GM12801 (cell line): Measurements from ENCODE around the gene ZCCHC14.

ENCODE experiments used
- TF ChIP-seq, protein P1 (sequence below): IDR thresholded peaks from one replicate; pipeline ENCODE4 v1.5.1; 2011; ENCODE audit warnings: control low read depth; ENCODE audit not compliant: insufficient read length; ENCODE audit errors: extremely low read depth

ZCCHC14 gene

DNA sequence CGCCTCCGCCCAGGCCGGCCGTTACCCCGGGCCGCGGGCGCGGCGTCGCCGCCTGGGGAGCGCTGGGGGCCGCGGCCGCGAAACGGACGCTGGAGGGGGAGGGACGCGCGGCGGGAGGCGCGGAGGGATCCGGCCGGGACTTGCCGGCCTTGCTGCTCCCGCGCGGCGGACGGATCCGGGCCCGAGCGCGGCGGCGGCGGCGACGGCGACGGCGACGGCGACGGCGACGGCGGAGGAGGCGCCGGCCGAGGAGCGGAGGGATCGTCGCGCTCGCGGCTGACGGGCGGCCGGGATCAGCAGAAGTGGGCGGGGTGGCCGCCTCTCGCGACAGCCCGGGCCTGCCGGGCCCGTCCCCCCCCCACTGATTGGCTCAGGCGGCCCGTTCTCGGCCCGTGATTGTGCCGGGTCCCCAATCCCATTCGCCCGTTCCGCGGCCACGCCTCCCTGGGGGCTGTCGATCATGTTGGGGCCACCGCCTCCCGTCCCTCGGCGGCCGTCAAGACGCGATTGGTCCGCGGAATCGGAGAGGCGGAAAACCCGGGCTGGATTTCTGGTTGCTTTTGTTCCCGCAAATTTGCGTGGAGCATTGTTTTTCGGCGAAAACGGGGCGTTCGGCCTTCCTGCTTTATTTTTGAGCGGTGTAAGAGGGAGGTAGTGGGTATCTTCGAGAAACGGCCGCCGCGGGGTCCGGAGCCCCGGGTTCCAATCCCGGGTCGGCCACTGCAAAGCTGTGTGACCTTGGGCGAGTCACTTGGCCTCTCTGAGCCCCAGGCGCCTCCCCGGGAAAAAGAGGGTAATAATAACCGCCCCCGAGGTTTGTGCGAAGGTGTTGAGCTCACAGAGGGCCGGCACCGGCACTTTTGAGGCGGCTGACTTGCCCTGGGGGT lies at the start of gene ZCCHC14:
Gene ZCCHC14 (minus strand): TSS at position 304 of the 887 bp plus-strand sequence. CDS start 786 bp downstream, outside the sequence.
- TF ChIP-seq, protein P1, sequence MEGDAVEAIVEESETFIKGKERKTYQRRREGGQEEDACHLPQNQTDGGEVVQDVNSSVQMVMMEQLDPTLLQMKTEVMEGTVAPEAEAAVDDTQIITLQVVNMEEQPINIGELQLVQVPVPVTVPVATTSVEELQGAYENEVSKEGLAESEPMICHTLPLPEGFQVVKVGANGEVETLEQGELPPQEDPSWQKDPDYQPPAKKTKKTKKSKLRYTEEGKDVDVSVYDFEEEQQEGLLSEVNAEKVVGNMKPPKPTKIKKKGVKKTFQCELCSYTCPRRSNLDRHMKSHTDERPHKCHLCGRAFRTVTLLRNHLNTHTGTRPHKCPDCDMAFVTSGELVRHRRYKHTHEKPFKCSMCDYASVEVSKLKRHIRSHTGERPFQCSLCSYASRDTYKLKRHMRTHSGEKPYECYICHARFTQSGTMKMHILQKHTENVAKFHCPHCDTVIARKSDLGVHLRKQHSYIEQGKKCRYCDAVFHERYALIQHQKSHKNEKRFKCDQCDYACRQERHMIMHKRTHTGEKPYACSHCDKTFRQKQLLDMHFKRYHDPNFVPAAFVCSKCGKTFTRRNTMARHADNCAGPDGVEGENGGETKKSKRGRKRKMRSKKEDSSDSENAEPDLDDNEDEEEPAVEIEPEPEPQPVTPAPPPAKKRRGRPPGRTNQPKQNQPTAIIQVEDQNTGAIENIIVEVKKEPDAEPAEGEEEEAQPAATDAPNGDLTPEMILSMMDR, result no peak

DNA sequence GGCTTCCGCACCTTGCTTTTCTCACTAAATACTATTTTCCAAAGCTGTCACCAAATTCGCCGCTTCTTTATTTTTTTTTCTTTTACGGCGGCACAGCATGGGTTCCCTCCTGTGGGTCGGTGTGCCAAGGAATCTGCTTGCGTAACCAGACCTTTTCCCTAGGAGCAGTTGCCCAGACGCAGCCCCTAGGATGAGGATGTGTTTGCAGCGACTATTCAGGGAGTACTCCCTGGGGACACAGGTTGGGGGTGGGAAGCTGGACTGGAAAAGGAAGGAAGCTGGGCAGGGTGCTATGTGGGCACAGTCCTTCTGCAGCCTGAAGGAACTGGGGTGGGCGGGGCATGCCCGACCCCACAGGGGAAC lies 49.0 kb upstream of the ZCCHC14 start:
- TF ChIP-seq, protein P1, result no peak

DNA sequence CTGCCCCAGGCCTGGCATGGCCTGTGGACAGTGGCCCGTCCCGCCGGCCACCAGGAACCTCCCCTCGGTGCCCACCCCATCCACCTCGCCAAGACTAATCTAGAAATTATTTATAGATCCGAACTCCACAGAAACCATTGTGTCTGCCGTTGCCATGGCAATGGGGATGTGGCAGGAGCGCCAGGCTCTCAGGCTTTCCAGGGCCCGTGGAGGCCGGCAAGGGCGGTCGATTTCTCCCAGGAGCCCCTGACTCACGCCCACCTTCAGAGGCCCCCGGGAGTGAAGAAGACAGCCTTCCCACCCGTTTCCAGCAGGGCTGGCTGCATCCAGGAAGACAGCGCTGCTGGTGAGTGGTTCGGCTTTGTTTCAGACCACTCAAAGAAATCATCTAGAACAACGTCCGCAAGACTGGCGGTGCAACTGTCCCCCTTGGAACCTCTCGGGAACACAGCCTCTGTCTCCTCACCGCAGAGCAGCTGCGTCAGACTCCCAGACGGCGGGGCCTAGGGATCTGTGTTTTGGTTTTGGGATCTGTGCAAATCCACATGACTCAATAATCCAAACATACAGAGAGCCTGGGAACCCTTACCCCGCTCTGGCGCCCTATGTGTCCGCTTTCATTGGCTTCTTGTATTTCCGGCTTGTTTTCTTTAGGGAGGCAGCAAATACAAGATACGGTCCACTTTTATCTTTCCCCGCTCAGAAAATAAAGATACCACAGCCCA lies 48.5 kb upstream of the ZCCHC14 start:
- TF ChIP-seq, protein P1, result no peak

DNA sequence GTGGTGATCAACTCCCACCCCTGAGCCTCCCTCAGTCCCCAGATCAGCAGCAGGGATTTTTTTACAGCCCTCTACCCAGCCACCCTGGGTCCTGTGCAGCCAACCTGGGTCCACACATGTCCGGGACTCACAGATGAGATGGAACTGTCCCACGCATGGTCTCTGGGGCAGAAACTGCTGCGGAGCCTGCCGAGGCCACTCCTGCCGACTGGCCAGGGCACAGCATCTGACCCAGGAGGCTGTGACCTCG lies 48.0 kb upstream of the ZCCHC14 start:
- TF ChIP-seq, protein P1, result no peak

DNA sequence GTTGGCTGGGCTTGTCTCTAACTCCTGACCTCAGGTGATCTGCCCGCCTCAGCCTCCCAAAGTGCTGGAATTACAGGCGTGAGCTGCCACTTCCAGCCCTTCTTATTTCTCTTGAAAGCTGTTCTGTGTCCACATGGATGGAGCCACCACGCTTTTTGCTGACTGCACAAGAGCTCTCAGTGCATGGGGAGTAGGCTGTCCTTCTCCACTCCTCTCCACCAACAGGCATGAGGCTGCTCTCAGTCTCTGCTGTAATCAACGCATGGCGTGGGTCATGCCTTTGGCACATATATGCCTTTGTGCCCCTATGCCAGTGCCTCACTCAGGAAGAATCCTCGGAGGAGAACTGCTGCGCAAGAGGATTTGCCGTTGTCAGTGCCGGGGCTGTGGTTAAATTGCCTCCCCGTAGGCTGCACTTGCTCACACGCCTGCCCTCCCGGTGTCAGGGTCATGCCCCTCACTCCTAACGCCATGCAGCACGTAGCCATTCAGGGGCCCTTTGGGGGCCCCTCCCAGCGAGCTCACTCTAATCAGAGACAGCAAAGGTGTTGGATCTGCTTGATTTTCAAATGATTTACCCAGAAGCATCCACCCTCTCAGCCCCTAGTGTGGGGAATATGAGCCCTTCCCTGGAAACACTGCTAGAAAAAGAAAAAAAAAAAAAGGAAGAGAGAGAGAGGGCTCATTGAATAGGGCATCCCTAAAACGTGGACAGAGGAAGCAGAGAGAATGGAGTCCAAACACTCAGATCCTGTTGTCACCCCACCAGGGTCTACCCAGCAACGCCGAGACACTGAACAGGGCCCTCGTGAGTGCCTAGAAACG lies 47.5 kb upstream of the ZCCHC14 start:
- TF ChIP-seq, protein P1, result no peak

DNA sequence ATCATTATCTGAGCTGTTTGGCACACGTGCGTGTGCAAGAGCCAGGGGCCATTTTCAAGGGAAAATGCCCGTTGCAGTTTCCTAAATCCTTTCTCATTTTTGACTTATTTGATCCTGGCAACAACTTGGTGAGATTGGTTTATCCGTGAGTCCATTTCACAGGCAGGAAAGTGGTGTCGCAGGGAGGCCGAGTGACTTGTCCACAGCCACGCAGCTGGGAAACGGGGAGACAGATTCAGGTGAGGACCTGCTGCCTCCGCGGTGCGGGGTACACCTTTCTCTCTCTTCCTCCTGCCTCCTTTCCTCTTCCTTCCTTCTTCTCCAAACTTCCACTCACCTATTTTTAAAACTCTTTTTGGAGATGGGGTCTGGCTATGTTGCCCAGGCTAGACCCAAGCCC lies 46.3 kb upstream of the ZCCHC14 start:
- TF ChIP-seq, protein P1, result no peak

DNA sequence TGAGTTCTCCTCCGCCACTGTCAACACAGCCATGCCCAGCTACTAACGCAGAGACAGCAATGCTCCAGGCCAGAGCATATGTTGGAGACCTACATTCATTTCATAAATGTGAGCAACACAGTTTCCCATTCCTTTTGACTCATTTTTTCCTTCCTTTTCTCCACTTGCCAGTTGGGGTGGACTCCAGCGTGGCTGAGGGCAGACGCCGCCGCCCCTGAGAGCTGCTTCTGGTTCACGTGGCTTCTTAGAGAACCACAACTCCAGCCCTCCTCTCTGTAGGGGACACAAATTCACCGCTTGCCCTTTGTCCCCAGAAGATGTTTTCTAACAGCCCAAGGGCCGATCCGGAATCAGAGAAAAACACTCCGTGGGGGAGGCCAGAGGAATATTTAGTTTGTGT lies 45.8 kb upstream of the ZCCHC14 start:
- TF ChIP-seq, protein P1, result no peak
